BLaER1 treated with 17β-estradiol and CSF1 and Interleukin-3, amounts not matched to agents 10 nM and 100 nM (cell line): Measurements from ENCODE around the gene TUBA3C.
"Not testable (repeated sequence)": the region's sequence is repeated elsewhere in the genome, so short reads cannot be mapped to it uniquely, and the experiment has no call there.

Experiments used
- H3K27ac ChIP-seq, 11 experiments: shearing (Covaris generic); formaldehyde crosslinking; 2 replicates each; pipeline ENCODE4 v1.8.1; 2022
- H3K27me3 ChIP-seq, 11 experiments: shearing (Covaris generic); formaldehyde crosslinking; 2 replicates each; pipeline ENCODE4 v1.8.1; 2022
- H3K36me3 ChIP-seq, 11 experiments: shearing (Covaris generic); formaldehyde crosslinking; 2 replicates each; pipeline ENCODE4 v1.8.1; 2022
- H3K4me1 ChIP-seq, 10 experiments: shearing (Covaris generic); formaldehyde crosslinking; 2 replicates each; pipeline ENCODE4 v1.8.1; 2022
- H3K4me2 ChIP-seq, 11 experiments: shearing (Covaris generic); formaldehyde crosslinking; 2 replicates each; pipeline ENCODE4 v1.8.1; 2022
- H3K4me3 ChIP-seq, 10 experiments: shearing (Covaris generic); formaldehyde crosslinking; 2 replicates each; pipeline ENCODE4 v1.8.1; 2022
- H3K9ac ChIP-seq, 11 experiments: shearing (Covaris generic); formaldehyde crosslinking; 2 replicates each; pipeline ENCODE4 v1.8.1; 2022
- H3K9me3 ChIP-seq, 11 experiments: shearing (Covaris generic); formaldehyde crosslinking; replicated peaks in 1 of 11; 2 replicates each; pipeline ENCODE4 v1.8.1; 2022
- H4K20me1 ChIP-seq, 11 experiments: shearing (Covaris generic); formaldehyde crosslinking; 2 replicates each; pipeline ENCODE4 v1.8.1; 2022
- Cebpa-rat ChIP-seq, 11 experiments: shearing (Covaris generic); IDR thresholded peaks; 2 replicates each; pipeline ENCODE4 v1.8.1; 2022

Gene TUBA3C

GRCh38 chr13:19181621-19182485, at the start of gene TUBA3C:
TUBA3C (minus strand) TSS chr13:19181824; CDS start chr13:19181747, 77 bp downstream.
- Histone ChIP-seq H4K20me1 (no peaks in the 10 kb centered on the region), H3K9me3 (peaks cover 0 to 16% (median 10%) of the 10 kb centered on the region in 11 experiments; a peak in 10 of 22 replicates), H3K27me3 (no peaks in the 10 kb centered on the region), H3K4me3 (no peak within 1 kb of the TSS), H3K9ac (no peak within 1 kb of the TSS), H3K27ac (no peak within 1 kb of the TSS), H3K36me3 (no peaks in the 10 kb centered on the region), H3K4me2 (no peak within 1 kb of the TSS), H3K4me1 (no peaks in the 10 kb centered on the region)
- no peak for TF ChIP-seq Cebpa-rat (IDR thresholded peaks at IDR 0.05)

DNA sequence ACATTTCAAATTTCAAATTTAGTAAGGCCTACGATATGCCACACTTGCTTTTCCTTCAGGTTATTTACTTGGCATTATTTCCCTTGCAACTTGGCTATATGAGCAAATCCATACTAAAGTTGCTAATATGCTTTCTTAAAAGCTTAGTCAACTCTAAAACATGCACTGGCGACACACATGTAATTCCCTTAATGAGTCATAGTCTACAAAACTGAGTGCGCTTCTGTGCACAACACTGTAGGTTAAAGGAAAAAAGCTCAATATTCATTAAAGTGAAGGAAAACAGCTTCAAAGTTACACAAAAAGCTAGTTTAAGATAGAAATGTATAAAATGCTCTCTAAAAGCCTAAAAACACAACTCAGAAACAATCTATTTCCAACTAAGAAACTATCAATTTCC, 25.8 kb upstream of the TUBA3C start:
- not testable (repeated sequence) for H3K4me2 ChIP-seq, H3K9ac ChIP-seq, H3K36me3 ChIP-seq, H3K27ac ChIP-seq, H4K20me1 ChIP-seq, H3K4me1 ChIP-seq, H3K9me3 ChIP-seq, H3K27me3 ChIP-seq, H3K4me3 ChIP-seq

DNA sequence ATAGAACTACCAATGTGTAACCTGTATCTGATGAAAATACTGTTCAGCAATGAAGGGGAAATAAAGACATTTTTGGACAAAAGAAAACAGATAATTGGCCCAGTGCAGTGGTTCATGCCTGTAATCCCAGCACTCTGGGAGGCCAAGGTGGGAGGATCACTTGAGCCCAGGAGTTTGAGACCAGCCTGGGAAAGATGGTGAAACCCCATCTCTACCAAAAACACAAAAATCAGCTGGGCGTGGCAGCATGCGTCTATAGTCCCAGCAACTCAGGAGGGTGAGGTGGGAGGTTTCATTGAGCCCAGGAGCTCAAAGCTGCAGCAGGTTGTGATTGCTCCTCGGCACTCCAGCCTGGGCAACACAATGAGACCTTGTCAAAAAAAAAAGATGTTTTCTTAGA, 11.0 kb upstream of the TUBA3C start:
- H3K9ac ChIP-seq, H3K9me3 ChIP-seq, H3K4me1 ChIP-seq, H3K27me3 ChIP-seq, H3K27ac ChIP-seq, H3K36me3 ChIP-seq, H3K4me2 ChIP-seq, H4K20me1 ChIP-seq, H3K4me3 ChIP-seq: not testable (repeated sequence)

GRCh38 chr13:19189911-19190310, 8.3 kb upstream of the TUBA3C start:
- not testable (repeated sequence) for H3K27me3 ChIP-seq, H3K9ac ChIP-seq, H3K9me3 ChIP-seq, H3K36me3 ChIP-seq, H3K4me1 ChIP-seq, H3K4me3 ChIP-seq, H3K27ac ChIP-seq, H4K20me1 ChIP-seq, H3K4me2 ChIP-seq

GRCh38 chr13:19189368-19189767, 7.7 kb upstream of the TUBA3C start:
- not testable (repeated sequence) for H4K20me1 ChIP-seq, H3K36me3 ChIP-seq, H3K9me3 ChIP-seq, H3K27ac ChIP-seq, H3K4me2 ChIP-seq, H3K4me1 ChIP-seq, H3K9ac ChIP-seq, H3K4me3 ChIP-seq, H3K27me3 ChIP-seq

- H3K36me3 ChIP-seq = no peaks in the 10 kb centered on the region
- H3K9me3 ChIP-seq = peaks cover 0 to 12% (median 10%) of the 10 kb centered on the region in 11 experiments; a peak in 10 of 22 replicates
- no peak overlapping the region for H3K4me3 ChIP-seq
- H3K4me1 ChIP-seq = peaks cover 0 to 5% (median 0%) of the 10 kb centered on the region in 10 experiments; a peak in 1 of 20 replicates
- H3K27ac ChIP-seq = no peak overlapping the region
- H3K9ac ChIP-seq = no peak overlapping the region
- no peaks in the 10 kb centered on the region for H3K27me3 ChIP-seq
- H3K4me2 ChIP-seq = no peak overlapping the region
- no peaks in the 10 kb centered on the region for H4K20me1 ChIP-seq
- no peak for TF ChIP-seq Cebpa-rat (IDR thresholded peaks at IDR 0.05)
Measured at GRCh38 chr13:19185865-19186645, 4.4 kb upstream of the TUBA3C start.

DNA sequence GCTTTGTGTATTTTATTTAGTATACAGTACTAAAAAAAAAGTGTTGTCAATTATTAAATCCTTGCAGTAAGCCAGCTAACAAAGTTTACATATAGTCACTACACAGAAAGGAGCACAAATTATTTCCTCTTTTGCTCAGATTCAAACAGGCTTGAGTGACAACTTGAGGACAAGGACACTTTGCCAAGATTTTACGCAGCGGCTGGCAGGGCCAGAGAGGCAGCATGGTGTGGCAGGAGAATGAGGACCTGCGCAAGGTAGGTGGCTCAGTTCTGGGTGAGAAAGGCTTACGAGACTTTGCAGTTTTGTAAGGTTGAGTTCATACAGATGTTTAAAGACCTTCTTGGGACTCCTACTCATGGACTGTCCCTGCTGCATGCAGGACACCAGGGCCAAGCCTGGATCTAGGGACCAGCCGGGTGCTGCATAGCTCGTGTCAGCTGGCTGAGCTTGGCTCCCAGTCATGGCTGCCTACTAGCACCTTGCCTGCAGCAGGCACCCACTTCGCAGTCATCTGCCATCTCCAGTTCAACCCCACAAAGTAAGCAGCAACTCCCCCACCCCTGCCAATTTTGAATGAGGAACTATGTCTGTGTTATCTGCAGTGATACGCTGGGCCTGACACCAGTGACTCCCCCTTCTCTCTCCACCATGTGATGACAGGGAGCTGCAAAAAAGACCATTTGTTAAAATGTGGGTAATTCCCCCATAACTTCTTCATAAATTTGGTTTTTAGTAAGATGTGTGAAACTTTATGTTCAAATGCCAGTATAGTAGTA, 3.7 kb upstream of the TUBA3C start:
- H3K4me1 ChIP-seq = peaks cover 0 to 5% (median 0%) of the 10 kb centered on the region in 10 experiments; a peak in 1 of 20 replicates
- no peak overlapping the region for H3K4me3 ChIP-seq
- H3K36me3 ChIP-seq = no peaks in the 10 kb centered on the region
- TF ChIP-seq Cebpa-rat (IDR thresholded peaks at IDR 0.05) = no peak
- no peak overlapping the region for H3K27ac ChIP-seq
- H4K20me1 ChIP-seq = no peaks in the 10 kb centered on the region
- no peak overlapping the region for H3K4me2 ChIP-seq
- H3K9ac ChIP-seq = no peak overlapping the region
- peaks cover 0 to 14% (median 10%) of the 10 kb centered on the region in 11 experiments; a peak in 10 of 22 replicates for H3K9me3 ChIP-seq
- no peaks in the 10 kb centered on the region for H3K27me3 ChIP-seq

DNA sequence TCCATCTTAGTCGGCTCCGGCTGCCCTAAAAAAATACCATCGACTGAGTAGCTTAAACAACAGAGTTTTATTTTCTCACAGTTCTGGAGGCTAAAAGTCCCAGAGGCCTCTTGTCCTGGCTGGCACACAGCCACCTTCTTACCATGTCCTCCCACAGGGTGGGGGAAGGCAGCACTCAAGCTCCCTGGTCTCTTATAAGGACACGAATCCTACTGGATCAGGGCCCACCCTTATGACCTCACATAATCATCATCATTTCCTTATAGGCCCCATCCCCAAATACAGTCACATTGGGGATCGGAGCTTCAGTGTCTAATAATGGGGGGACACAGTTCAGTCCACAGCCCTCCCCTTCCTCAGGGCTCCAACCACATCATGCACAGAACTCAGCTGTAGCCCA, 2.6 kb upstream of the TUBA3C start:
- Histone ChIP-seq H3K9me3 (peaks cover 0 to 14% (median 10%) of the 10 kb centered on the region in 11 experiments; a peak in 10 of 22 replicates), H3K27me3 (no peaks in the 10 kb centered on the region), H4K20me1 (no peaks in the 10 kb centered on the region), H3K4me1 (no peaks in the 10 kb centered on the region), H3K9ac (no peak overlapping the region), H3K27ac (no peak overlapping the region), H3K4me3 (no peak overlapping the region), H3K4me2 (no peak overlapping the region), H3K36me3 (no peaks in the 10 kb centered on the region)
- no peak for TF ChIP-seq Cebpa-rat (IDR thresholded peaks at IDR 0.05)

- Histone ChIP-seq H3K4me1 (no peaks in the 10 kb centered on the region), H3K36me3 (no peaks in the 10 kb centered on the region), H3K4me3 (no peak overlapping the region), H4K20me1 (no peaks in the 10 kb centered on the region), H3K27me3 (no peaks in the 10 kb centered on the region), H3K27ac (no peak overlapping the region), H3K9ac (no peak overlapping the region), H3K4me2 (no peak overlapping the region), H3K9me3 (peaks cover 0 to 14% (median 10%) of the 10 kb centered on the region in 11 experiments; a peak in 10 of 22 replicates)
- TF ChIP-seq Cebpa-rat (IDR thresholded peaks at IDR 0.05) = no peak
Measured at GRCh38 chr13:19183676-19184075, 2.1 kb upstream of the TUBA3C start.
